HepG2 (cell line): ENCODE results near the gene SLC38A3. TPM values are rescaled to one million over a fixed set of nuclear protein-coding genes. Genes with fewer than 3 reads are reported as not detected.
A peak's percentile ranks its signal among the peaks of the same experiment; 100 is the strongest.

Experiments
- ARNT2 ChIP-seq: sonication (generic); formaldehyde crosslinking; IDR thresholded peaks from 2 replicates; pipeline ENCODE4 v1.8.0; 2022; ENCODE audit warnings: mild to moderate bottlenecking, low read depth, missing genetic modification reagents, moderate library complexity
- DNMT1 ChIP-seq: sonication (generic); formaldehyde crosslinking; IDR thresholded peaks from 2 replicates; pipeline ENCODE4 v1.5.1; 2020; ENCODE audit warnings: mild to moderate bottlenecking, missing genetic modification reagents
- HOXD1 ChIP-seq: sonication (generic); formaldehyde crosslinking; IDR thresholded peaks from 2 replicates; pipeline ENCODE4 v1.5.0; 2020; ENCODE audit warnings: missing genetic modification reagents
- KAT8 ChIP-seq: IDR thresholded peaks from 2 replicates; pipeline ENCODE4 v1.6.1; 2016; ENCODE audit warnings: missing genetic modification reagents, missing compliant biosample characterization
- PHF8 ChIP-seq: sonication (generic); formaldehyde crosslinking; IDR thresholded peaks from 2 replicates; pipeline ENCODE4 v1.5.0; 2020; ENCODE audit warnings: missing genetic modification reagents
- RBM22 ChIP-seq: fragments of 200-400 bp; formaldehyde crosslinking; optimal IDR thresholded peaks from 2 replicates; pipeline ENCODE3; 2017; ENCODE audit warnings: mild to moderate bottlenecking, low read length, moderate library complexity
- SAP130 ChIP-seq: IDR thresholded peaks from 2 replicates; pipeline ENCODE4 v1.6.1; 2016; ENCODE audit warnings: low read depth
- TOPORS ChIP-seq: sonication (generic); formaldehyde crosslinking; IDR thresholded peaks from 2 replicates; pipeline ENCODE4 v1.8.0; 2023; ENCODE audit warnings: mild to moderate bottlenecking, missing genetic modification reagents
- ZC3H4 ChIP-seq: sonication (generic); formaldehyde crosslinking; IDR thresholded peaks from 2 replicates; pipeline ENCODE4 v1.4.0; 2020; ENCODE audit warnings: missing genetic modification reagents, borderline replicate concordance
- ZFP1 ChIP-seq: IDR thresholded peaks from 2 replicates; pipeline ENCODE4 v1.6.1; 2016
- ZNF256 ChIP-seq: sonication (generic); formaldehyde crosslinking; conservative IDR thresholded peaks from 2 replicates; pipeline ENCODE4 v1.4.0; 2020; ENCODE audit warnings: missing genetic modification reagents
- ZNF263 ChIP-seq: sonication (generic); formaldehyde crosslinking; IDR thresholded peaks from 2 replicates; pipeline ENCODE4 v1.4.0; 2020; ENCODE audit warnings: missing genetic modification reagents
- ZNF317 ChIP-seq: sonication (generic); formaldehyde crosslinking; IDR thresholded peaks from 2 replicates; pipeline ENCODE4 v1.5.0; 2020; ENCODE audit warnings: mild to moderate bottlenecking, missing genetic modification reagents
- ZNF557 ChIP-seq: sonication (generic); formaldehyde crosslinking; IDR thresholded peaks from 2 replicates; pipeline ENCODE4 v1.4.0; 2020; ENCODE audit warnings: missing genetic modification reagents
- ZNF660 ChIP-seq: sonication (generic); formaldehyde crosslinking; IDR thresholded peaks from 2 replicates; pipeline ENCODE4 v1.5.1; 2020; ENCODE audit warnings: mild to moderate bottlenecking, low read depth, missing genetic modification reagents, borderline replicate concordance
- ZNF891 ChIP-seq: sonication (generic); formaldehyde crosslinking; IDR thresholded peaks from 2 replicates; pipeline ENCODE4 v1.5.0; 2020; ENCODE audit warnings: mild to moderate bottlenecking, missing genetic modification reagents
- polyA plus RNA-seq, 8 experiments: library from polyadenylated mRNA; depleted of rRNA in 3 of 8; stranded (reverse) in 7 of 8; unstranded in 1 of 8; fragments of >200 nt; fragmentation: Illumina TruSeq in 4 of 8; extraction: Trizol in 4 of 8; gene quantifications; 2 replicates each; pipeline versions ENCODE4 v1.2.1 to v1.2.3, GENCODE V29; 2011 to 2016; ENCODE audit warnings: low read depth in 4 of 8, missing spikeins in 1 of 8, mixed read lengths in 1 of 8; ENCODE audit not compliant: insufficient read depth in 1 of 8
- total RNA-seq, 5 experiments: library from RNA; depleted of rRNA; stranded (reverse); fragments of >200 nt; fragmentation: Illumina TruSeq; extraction: Trizol; gene quantifications; 2 replicates each; pipeline ENCODE4 v1.2.3, GENCODE V29; 2016; ENCODE audit warnings: low read depth in 1 of 5
- TF ChIP-seq, protein P1 (sequence below): sonication (generic); formaldehyde crosslinking; IDR thresholded peaks from 2 replicates; pipeline ENCODE4; 2020; ENCODE audit warnings: missing genetic modification reagents, mild to moderate bottlenecking, borderline replicate concordance
- TF ChIP-seq, protein P2 (sequence below), 2 experiments: sonication (generic) in 1 of 2; formaldehyde crosslinking in 1 of 2; IDR thresholded peaks; 2 replicates each; pipeline versions ENCODE4 v1.6.1 to v1.9.0; 2014 to 2022; ENCODE audit warnings: antibody characterized with exemption in 1 of 2, borderline replicate concordance in 1 of 2, inconsistent platforms in 1 of 2, low read depth in 1 of 2, missing genetic modification reagents in 1 of 2
- TF ChIP-seq, protein P3 (sequence below), 2 experiments: sonication (generic) in 1 of 2; formaldehyde crosslinking in 1 of 2; IDR thresholded peaks; 2 replicates each; pipeline versions ENCODE4 v1.5.1 to v1.6.1; 2011 to 2020; ENCODE audit warnings: borderline replicate concordance in 1 of 2, low read depth in 1 of 2, low read length in 1 of 2, mild to moderate bottlenecking in 1 of 2, missing genetic modification reagents in 1 of 2, moderate library complexity in 1 of 2

The SLC38A3 gene
- total and polyA plus RNA-seq, 2 of the 13 experiments (the other 11 are each of a cell fraction or from before 2014, with no cell fraction given): 29.8 to 164 TPM

DNA sequence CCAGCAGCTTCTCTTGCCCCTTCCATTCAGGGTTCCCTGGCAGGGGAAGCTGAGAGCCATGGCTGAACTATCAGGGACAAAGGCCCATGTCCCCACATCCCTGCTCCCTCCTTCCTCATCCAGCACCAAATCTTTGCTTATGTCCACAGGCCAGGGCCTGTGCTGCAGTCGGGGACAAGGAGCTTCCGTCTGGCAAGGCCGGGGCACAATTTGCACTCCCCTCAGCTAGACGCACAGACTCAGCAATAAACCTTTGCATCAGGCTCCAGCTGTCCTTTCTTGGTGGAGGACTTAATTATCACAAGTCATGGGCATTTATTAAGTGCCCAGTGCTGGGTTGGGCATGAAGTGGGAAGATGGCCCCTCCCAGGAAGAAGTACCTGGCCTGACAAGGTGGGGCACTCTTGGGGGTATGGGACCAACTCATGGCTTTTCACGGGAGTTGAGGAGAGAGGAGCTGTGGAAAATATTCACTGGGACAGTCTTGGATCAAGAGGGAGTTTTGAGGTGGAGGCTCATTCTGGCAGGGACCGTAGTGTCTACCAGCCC, 8.7 kb upstream of the SLC38A3 start (continued):
- TF ChIP-seq, protein P1, sequence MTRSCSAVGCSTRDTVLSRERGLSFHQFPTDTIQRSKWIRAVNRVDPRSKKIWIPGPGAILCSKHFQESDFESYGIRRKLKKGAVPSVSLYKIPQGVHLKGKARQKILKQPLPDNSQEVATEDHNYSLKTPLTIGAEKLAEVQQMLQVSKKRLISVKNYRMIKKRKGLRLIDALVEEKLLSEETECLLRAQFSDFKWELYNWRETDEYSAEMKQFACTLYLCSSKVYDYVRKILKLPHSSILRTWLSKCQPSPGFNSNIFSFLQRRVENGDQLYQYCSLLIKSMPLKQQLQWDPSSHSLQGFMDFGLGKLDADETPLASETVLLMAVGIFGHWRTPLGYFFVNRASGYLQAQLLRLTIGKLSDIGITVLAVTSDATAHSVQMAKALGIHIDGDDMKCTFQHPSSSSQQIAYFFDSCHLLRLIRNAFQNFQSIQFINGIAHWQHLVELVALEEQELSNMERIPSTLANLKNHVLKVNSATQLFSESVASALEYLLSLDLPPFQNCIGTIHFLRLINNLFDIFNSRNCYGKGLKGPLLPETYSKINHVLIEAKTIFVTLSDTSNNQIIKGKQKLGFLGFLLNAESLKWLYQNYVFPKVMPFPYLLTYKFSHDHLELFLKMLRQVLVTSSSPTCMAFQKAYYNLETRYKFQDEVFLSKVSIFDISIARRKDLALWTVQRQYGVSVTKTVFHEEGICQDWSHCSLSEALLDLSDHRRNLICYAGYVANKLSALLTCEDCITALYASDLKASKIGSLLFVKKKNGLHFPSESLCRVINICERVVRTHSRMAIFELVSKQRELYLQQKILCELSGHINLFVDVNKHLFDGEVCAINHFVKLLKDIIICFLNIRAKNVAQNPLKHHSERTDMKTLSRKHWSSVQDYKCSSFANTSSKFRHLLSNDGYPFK (CRISPR knock-in tag): peak; percentile 48; the same call in 1 of the 2 replicates
- TF ChIP-seq ZNF256 (CRISPR knock-in tag) (0 out of 2 replicates have a peak, but pooled peaks have one; percentile 5), DNMT1 (0 out of 2 replicates have a peak, but pooled peaks have one; percentile 8), PHF8 (CRISPR knock-in tag) (peak; percentile 30; the same call in 1 of the 2 replicates), ZNF263 (CRISPR knock-in tag) (0 out of 2 replicates have a peak, but pooled peaks have one; percentile 21), ZNF317 (CRISPR knock-in tag) (0 out of 2 replicates have a peak, but pooled peaks have one; percentile 3), ZNF557 (CRISPR knock-in tag) (no peak), HOXD1 (CRISPR knock-in tag) (no peak), RBM22 (peak; percentile 73), SAP130 (no peak), ARNT2 (CRISPR knock-in tag) (no peak), KAT8 (CRISPR knock-in tag) (peak; percentile 12), ZFP1 (CRISPR knock-in tag) (no peak), ZNF660 (CRISPR knock-in tag) (no peak), ZNF891 (CRISPR knock-in tag) (peak; percentile 56; the same call in 1 of the 2 replicates), TOPORS (CRISPR knock-in tag) (0 out of 2 replicates have a peak, but pooled peaks have one; percentile 3), ZC3H4 (CRISPR knock-in tag) (no peak; the same call in 1 of the 2 replicates)
- TF ChIP-seq, protein P2, sequence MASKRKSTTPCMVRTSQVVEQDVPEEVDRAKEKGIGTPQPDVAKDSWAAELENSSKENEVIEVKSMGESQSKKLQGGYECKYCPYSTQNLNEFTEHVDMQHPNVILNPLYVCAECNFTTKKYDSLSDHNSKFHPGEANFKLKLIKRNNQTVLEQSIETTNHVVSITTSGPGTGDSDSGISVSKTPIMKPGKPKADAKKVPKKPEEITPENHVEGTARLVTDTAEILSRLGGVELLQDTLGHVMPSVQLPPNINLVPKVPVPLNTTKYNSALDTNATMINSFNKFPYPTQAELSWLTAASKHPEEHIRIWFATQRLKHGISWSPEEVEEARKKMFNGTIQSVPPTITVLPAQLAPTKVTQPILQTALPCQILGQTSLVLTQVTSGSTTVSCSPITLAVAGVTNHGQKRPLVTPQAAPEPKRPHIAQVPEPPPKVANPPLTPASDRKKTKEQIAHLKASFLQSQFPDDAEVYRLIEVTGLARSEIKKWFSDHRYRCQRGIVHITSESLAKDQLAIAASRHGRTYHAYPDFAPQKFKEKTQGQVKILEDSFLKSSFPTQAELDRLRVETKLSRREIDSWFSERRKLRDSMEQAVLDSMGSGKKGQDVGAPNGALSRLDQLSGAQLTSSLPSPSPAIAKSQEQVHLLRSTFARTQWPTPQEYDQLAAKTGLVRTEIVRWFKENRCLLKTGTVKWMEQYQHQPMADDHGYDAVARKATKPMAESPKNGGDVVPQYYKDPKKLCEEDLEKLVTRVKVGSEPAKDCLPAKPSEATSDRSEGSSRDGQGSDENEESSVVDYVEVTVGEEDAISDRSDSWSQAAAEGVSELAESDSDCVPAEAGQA (IDR thresholded peaks at IDR 0.05; ENCODE audit: low read depth): no peak
- TF ChIP-seq, protein P2 (CRISPR knock-in tag; IDR thresholded peaks at IDR 0.05; ENCODE audit: borderline replicate concordance): no peak
- TF ChIP-seq, protein P3, sequence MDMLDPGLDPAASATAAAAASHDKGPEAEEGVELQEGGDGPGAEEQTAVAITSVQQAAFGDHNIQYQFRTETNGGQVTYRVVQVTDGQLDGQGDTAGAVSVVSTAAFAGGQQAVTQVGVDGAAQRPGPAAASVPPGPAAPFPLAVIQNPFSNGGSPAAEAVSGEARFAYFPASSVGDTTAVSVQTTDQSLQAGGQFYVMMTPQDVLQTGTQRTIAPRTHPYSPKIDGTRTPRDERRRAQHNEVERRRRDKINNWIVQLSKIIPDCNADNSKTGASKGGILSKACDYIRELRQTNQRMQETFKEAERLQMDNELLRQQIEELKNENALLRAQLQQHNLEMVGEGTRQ (IDR thresholded peaks at IDR 0.05; ENCODE audit: low read depth, low read length): no peak
- TF ChIP-seq, protein P3 (CRISPR knock-in tag; IDR thresholded peaks at IDR 0.05; ENCODE audit: borderline replicate concordance): 0 out of 2 replicates have a peak, but pooled peaks have one; percentile 2
